ENCODE data around the gene RNASEH2C.
"Not testable (repeated sequence)": the region's sequence is repeated elsewhere in the genome, so short reads cannot be mapped to it uniquely, and the experiment has no call there.

Gene RNASEH2C

DNA sequence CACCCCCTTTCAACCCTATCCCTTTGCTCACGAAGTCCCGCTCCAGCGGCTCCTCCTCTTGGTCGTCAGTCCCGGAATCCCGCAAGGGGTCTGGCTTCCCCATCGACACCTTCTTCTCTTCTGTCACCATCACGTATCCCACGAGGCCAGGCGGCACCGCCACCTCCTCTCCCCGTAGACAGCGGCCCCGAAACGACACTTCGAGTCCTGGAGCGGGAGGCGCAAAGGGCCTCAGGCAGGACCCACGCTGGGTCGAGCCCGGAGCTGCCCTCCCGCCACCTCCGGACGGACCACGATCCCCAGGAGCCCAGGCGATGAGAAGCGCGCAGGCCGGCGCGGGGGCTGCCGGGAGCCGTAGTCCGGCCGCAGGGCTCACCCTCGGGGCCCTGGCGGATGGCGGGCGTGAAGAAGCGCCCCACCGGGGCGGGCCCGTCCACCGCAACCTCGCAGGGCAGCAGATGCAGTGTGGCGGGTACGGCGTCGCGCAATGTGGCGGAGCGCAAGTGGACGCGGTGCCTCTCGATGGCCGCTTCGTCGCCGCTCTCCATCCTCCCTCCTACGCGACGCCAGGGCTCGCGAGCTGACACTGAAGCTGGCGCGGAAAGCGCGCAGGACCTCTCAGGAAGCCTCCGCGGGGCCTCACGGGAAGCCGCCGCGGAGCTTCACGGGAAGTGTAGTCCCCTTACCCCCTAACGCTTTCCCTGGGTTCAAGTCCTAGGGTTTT is at the start of gene RNASEH2C:
Gene RNASEH2C, minus strand, starts transcription at position 588 of the 724 bp plus-strand sequence. Its CDS starts 40 bp downstream, at position 548.
- H3K36me3 Mint-ChIP-seq (ENCODE audit: insufficient read depth), result peaks cover 29% of the 10 kb centered on the region
- H3K4me3 Mint-ChIP-seq, result peak within 1 kb of the TSS; percentile 88

DNA sequence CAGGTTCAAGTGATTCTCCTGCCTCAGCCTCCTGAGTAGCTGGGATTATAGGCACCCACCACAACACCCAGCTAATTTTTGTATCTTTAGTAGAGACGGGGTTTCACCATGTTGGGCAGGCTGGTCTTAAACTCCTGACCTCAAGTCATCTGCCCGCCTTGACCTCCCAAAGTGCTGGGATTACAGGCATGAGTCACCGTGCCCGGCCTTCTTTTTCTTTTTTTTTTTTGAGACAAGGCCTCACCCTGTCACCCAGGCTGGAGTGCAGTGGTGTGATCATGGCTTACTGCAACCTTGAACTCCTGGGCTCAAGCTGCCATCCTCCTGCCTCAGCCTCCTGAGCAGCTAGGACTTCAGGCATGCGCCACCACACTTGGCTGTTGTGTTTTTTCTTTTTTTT is 47.2 kb upstream of the RNASEH2C start:
- H3K27me3 Mint-ChIP-seq; DNase-seq (ENCODE audit: low spot score in 2 of 2); H3K4me1 Mint-ChIP-seq; H3K9me3 Mint-ChIP-seq; ATAC-seq (replicated peaks; ENCODE audit: extremely low read depth, poor library complexity, severe bottlenecking); H3K36me3 Mint-ChIP-seq (ENCODE audit: insufficient read depth); H3K4me3 Mint-ChIP-seq; H3K27ac Mint-ChIP-seq (ENCODE audit: low read depth): not testable (repeated sequence)

More for the DNA sequence above, at the start of gene RNASEH2C:
- Mint-ChIP-seq H3K9me3 (no peaks in the 10 kb centered on the region), H3K27me3 (no peaks in the 10 kb centered on the region), H3K27ac (ENCODE audit: low read depth) (peak within 1 kb of the TSS; percentile 85), H3K4me1 (peaks cover 17% of the 10 kb centered on the region)
- ATAC-seq (replicated peaks; ENCODE audit: extremely low read depth, poor library complexity, severe bottlenecking) (peak; percentile 98), DNase-seq (ENCODE audit: low spot score in 2 of 2) (peak; percentile 51)

DNA sequence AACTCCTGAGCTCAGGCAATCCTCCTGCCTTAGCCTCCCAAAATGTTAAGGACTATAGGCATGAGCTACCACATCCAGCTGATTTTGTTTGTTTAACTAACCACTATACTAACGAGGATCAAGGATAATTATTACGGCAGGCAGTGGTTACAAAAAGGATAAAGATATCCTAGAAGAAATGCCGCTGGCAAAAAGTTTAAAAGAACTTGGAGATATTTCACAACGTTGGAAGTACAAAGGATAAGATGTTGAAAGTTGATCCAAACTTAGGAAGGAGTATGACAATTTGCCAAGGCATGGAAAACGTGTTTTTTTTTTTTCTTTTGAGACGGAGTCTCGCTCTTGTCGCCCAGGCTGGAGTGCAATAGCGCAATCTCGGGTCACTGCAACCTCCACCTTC is 46.8 kb upstream of the RNASEH2C start:
- no peak for DNase-seq (ENCODE audit: low spot score in 2 of 2)
- no peak overlapping the region for H3K4me3 Mint-ChIP-seq
- H3K4me1 Mint-ChIP-seq, result peaks cover 6% of the 10 kb centered on the region
- H3K36me3 Mint-ChIP-seq (ENCODE audit: insufficient read depth), result peaks cover 1% of the 10 kb centered on the region
- H3K9me3 Mint-ChIP-seq, result no peaks in the 10 kb centered on the region
- H3K27me3 Mint-ChIP-seq, result no peaks in the 10 kb centered on the region
- no peak for ATAC-seq (replicated peaks; ENCODE audit: extremely low read depth, poor library complexity, severe bottlenecking)
- H3K27ac Mint-ChIP-seq (ENCODE audit: low read depth), result no peak overlapping the region

DNA sequence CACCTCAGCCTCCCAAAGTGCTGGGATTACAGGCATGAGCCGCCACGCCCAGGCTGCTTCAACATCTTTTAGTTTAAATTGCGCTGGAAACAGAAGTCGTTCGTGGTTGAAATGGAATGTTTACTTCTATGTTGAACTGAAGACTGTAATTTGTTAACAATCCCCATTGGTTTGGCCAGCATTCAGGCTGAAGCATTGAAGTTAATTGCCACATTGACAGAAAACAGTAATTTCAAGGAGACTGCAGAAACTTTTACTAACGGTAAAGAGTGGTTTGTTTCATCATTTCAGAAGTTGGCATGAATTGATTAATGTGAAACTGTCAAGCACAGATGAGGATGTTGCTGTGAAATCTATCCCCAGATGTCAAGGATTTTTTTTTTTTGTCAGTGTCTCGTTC is 45.9 kb upstream of the RNASEH2C start:
- ATAC-seq (replicated peaks; ENCODE audit: extremely low read depth, poor library complexity, severe bottlenecking), result no peak
- Mint-ChIP-seq H3K4me3 (no peak overlapping the region), H3K36me3 (ENCODE audit: insufficient read depth) (peaks cover 1% of the 10 kb centered on the region), H3K9me3 (no peaks in the 10 kb centered on the region), H3K27me3 (no peaks in the 10 kb centered on the region), H3K27ac (ENCODE audit: low read depth) (no peak overlapping the region), H3K4me1 (peaks cover 6% of the 10 kb centered on the region)
- no peak for DNase-seq (ENCODE audit: low spot score in 2 of 2)

DNA sequence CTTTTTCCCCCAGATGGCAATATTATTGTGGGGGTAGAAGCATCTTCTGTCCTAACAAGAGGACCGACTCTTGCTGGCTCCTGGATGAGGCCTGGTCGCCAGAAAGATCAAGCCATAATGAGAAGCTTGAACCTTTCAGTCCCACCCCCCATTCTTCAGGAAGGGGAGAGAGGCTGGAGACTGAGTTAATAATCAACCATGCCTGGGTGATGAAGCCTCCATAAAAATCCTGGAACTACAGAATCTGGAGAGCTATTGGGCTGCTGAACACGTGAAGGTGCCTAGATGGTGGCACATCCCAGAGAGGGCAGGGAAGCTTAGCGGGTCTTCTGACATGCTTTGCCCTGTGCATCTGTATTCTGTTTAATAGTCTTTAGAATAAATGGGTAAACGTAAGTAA is 43.8 kb upstream of the RNASEH2C start:
- H3K36me3 Mint-ChIP-seq (ENCODE audit: insufficient read depth), result peaks cover 5% of the 10 kb centered on the region
- no peak for ATAC-seq (replicated peaks; ENCODE audit: extremely low read depth, poor library complexity, severe bottlenecking)
- no peak overlapping the region for H3K4me3 Mint-ChIP-seq

DNA sequence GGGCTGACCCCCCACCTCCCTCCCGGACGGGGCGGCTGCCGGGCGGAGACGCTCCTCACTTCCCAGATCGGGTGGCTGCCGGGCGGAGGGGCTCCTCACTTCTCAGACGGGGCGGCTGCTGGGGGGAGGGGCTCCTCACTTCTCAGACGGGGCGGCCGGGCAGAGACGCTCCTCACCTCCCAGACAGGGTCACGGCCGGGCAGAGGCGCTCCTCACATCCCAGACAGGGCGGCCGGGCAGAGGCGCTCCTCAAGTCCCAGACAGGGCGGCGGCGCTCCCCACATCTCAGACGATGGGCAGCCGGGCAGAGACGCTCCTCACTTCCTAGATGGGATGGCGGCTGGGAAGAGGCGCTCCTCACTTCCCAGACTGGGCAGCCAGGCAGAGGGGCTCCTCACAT is 42.2 kb upstream of the RNASEH2C start:
- H3K27ac Mint-ChIP-seq (ENCODE audit: low read depth); DNase-seq (ENCODE audit: low spot score in 2 of 2); H3K4me1 Mint-ChIP-seq; H3K4me3 Mint-ChIP-seq; H3K36me3 Mint-ChIP-seq (ENCODE audit: insufficient read depth); H3K9me3 Mint-ChIP-seq; ATAC-seq (replicated peaks; ENCODE audit: extremely low read depth, poor library complexity, severe bottlenecking): not testable (repeated sequence)
- H3K27me3 Mint-ChIP-seq, result peaks cover 22% of the 10 kb centered on the region

More for the DNA sequence above, 43.8 kb upstream of the RNASEH2C start:
- no peak overlapping the region for H3K27ac Mint-ChIP-seq (ENCODE audit: low read depth)
- no peak for DNase-seq (ENCODE audit: low spot score in 2 of 2)
- peaks cover 13% of the 10 kb centered on the region for H3K27me3 Mint-ChIP-seq
- H3K9me3 Mint-ChIP-seq, result no peaks in the 10 kb centered on the region
- peaks cover under 1% of the 10 kb centered on the region for H3K4me1 Mint-ChIP-seq

DNA sequence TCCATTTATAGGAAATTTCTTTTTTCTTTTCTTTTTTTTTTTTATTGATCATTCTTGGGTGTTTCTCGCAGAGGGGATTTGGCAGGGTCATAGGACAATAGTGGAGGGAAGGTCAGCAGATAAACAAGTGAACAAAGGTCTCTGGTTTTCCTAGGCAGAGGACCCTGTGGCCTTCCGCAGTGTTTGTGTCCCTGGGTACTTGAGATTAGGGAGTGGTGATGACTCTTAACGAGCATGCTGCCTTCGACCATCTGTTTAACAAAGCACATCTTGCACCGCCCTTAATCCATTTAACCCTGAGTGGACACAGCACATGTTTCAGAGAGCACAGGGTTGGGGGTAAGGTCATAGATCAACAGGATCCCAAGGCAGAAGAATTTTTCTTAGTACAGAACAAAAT is 41.6 kb upstream of the RNASEH2C start:
- H3K4me3 Mint-ChIP-seq; H3K36me3 Mint-ChIP-seq (ENCODE audit: insufficient read depth); ATAC-seq (replicated peaks; ENCODE audit: extremely low read depth, poor library complexity, severe bottlenecking); H3K4me1 Mint-ChIP-seq; H3K9me3 Mint-ChIP-seq; H3K27ac Mint-ChIP-seq (ENCODE audit: low read depth); DNase-seq (ENCODE audit: low spot score in 2 of 2): not testable (repeated sequence)
- H3K27me3 Mint-ChIP-seq, result peaks cover 27% of the 10 kb centered on the region

DNA sequence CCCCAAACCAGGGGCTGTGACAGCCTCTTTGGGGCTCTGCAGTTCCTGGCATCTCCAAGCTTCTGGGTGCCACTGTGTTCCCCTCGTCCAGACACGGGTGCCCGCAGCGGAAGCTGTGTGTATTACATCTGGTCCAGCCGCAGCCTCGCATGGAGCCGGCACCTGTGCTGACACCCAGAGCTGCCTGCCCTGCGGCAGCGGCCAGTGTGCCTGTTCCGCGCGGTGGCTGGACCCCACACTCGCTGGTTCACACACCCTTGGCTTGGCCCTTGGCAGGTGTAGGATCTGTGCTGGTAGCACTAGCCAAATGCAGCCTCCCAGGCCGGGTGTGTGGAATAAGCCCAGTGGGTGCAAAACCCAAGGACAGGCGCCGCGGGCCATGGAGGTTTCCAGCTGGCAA is 24.5 kb upstream of the RNASEH2C start:
- DNase-seq (ENCODE audit: low spot score in 2 of 2) (no peak), ATAC-seq (replicated peaks; ENCODE audit: extremely low read depth, poor library complexity, severe bottlenecking) (no peak)
- no peaks in the 10 kb centered on the region for H3K9me3 Mint-ChIP-seq
- H3K27ac Mint-ChIP-seq (ENCODE audit: low read depth), result no peak overlapping the region
- no peak overlapping the region for H3K4me3 Mint-ChIP-seq
- H3K36me3 Mint-ChIP-seq (ENCODE audit: insufficient read depth), result no peaks in the 10 kb centered on the region
- peaks cover 58% of the 10 kb centered on the region for H3K27me3 Mint-ChIP-seq
- H3K4me1 Mint-ChIP-seq, result no peaks in the 10 kb centered on the region

DNA sequence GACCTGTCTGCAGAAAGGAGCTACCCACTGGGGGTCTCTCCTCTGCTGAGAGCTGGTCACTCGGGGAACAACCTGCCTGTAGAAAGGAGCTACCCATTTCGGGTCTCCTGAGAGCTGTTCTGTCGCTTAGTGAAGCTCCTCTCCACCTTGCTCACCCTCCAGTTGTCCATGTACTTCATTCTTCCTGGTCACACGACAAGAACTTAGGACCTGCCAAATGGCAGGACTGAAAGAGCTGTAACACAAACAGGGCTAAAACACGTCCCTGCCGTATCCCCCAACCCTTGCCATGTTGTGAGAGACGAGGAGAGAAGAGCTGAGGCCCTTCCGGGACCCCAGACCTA is 24.1 kb upstream of the RNASEH2C start:
- Mint-ChIP-seq H3K4me3 (no peak overlapping the region), H3K27ac (ENCODE audit: low read depth) (no peak overlapping the region), H3K9me3 (no peaks in the 10 kb centered on the region), H3K4me1 (no peaks in the 10 kb centered on the region), H3K27me3 (peaks cover 58% of the 10 kb centered on the region), H3K36me3 (ENCODE audit: insufficient read depth) (no peaks in the 10 kb centered on the region)
- no peak for DNase-seq (ENCODE audit: low spot score in 2 of 2)
- no peak for ATAC-seq (replicated peaks; ENCODE audit: extremely low read depth, poor library complexity, severe bottlenecking)

DNA sequence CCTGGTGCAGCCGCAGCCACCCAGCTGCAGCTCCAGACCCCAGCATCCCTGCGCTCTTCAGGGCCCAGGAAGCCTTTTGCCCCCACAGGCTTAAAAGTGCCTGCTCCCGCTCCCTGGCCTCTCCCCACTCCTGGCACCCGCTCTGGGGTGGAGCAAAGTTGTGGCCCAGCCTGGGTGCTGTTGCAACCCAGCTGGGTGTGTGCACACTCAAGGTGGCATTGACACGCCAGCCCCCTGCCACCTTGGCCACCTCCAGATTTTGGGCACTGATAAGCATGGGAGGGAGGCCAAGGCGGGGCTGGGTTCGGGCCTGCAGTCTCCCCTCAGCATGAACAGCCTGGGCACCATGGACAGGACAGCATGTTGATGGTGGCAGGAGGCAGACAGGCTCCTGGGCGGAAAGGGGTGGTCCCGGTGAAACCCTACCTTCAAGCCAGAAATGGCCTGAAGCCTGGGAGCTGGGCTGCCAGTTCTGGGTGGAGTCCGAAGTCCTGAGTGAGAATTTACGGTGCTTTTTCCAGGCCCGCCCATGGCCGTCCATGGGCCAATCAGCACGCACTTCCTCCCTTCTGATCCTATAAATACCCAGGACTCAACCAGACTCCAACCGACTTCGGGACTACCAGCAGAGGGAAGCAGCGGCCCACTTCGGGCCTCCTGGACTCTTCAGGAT is 23.6 kb upstream of the RNASEH2C start:
- DNase-seq (ENCODE audit: low spot score in 2 of 2), result no peak

DNA sequence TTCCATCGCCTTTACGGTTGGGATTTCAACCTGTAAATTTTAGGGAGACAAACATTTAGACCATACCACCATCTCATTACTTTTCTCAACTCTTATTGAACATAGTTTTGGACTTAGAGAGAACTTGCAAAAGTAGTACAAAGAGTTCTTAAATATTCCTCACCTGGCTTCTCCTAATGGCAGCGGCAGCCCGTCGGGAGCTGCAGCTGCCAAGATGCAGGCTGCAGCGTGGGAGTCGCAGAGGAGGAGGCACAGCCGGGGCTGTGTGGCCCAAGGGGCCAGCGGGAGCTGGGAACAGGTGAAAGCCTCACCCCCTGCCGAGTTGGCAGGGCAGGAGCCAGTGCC is 23.1 kb upstream of the RNASEH2C start:
- Mint-ChIP-seq H3K36me3 (ENCODE audit: insufficient read depth) (no peaks in the 10 kb centered on the region), H3K27ac (ENCODE audit: low read depth) (no peak overlapping the region), H3K27me3 (peaks cover 50% of the 10 kb centered on the region), H3K4me3 (no peak overlapping the region), H3K4me1 (no peaks in the 10 kb centered on the region), H3K9me3 (no peaks in the 10 kb centered on the region)
- DNase-seq (ENCODE audit: low spot score in 2 of 2) (no peak), ATAC-seq (replicated peaks; ENCODE audit: extremely low read depth, poor library complexity, severe bottlenecking) (no peak)

More for the DNA sequence above, 23.6 kb upstream of the RNASEH2C start:
- Mint-ChIP-seq H3K4me3 (no peak overlapping the region), H3K27me3 (peaks cover 54% of the 10 kb centered on the region), H3K27ac (ENCODE audit: low read depth) (no peak overlapping the region), H3K4me1 (no peaks in the 10 kb centered on the region), H3K9me3 (no peaks in the 10 kb centered on the region), H3K36me3 (ENCODE audit: insufficient read depth) (no peaks in the 10 kb centered on the region)
- ATAC-seq (replicated peaks; ENCODE audit: extremely low read depth, poor library complexity, severe bottlenecking), result no peak

DNA sequence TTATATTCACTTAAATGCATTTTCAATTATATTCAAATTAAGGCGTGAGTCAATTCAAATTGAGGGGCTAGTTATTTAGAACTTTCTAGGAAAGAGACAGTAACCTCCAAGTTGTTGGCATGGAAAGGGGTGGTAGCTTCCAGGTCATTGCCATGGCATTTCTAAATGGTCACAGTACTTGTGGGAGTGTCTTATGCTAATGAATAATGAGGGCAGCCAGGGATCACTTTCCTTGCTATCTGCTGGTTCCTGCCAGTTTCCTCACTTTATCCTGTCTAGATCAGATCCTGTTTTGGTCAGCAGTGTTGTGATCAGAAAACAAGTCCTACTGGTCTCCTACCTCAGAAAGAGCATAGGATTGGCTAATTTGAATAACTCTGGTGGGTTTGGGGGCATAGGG is 21.8 kb upstream of the RNASEH2C start:
- no peaks in the 10 kb centered on the region for H3K36me3 Mint-ChIP-seq (ENCODE audit: insufficient read depth)
- H3K4me3 Mint-ChIP-seq, result no peak overlapping the region
- H3K9me3 Mint-ChIP-seq, result no peaks in the 10 kb centered on the region
- DNase-seq (ENCODE audit: low spot score in 2 of 2) (no peak), ATAC-seq (replicated peaks; ENCODE audit: extremely low read depth, poor library complexity, severe bottlenecking) (no peak)
- H3K27me3 Mint-ChIP-seq, result peaks cover 54% of the 10 kb centered on the region
- H3K4me1 Mint-ChIP-seq, result no peaks in the 10 kb centered on the region
- H3K27ac Mint-ChIP-seq (ENCODE audit: low read depth), result no peak overlapping the region

DNA sequence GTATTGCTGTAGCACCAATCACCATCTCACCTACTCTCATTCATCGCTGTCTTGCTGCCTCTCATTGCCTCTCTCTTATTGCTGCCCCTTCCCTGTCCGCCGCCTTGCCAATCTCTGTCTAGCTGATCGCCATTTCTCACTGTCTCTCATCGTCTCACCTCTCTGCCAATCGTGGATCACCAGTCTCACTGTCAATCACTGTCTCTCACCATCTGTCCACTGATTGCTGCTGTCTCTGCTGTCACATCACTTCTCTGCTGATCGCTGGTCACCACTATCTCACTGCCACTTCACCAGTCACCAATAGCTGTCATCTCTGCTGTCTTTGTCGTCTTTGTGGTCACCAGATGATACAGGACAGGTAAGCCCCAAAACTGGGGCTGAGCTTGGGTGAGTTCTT is 20.6 kb upstream of the RNASEH2C start:
- peaks cover 46% of the 10 kb centered on the region for H3K27me3 Mint-ChIP-seq
- H3K4me1 Mint-ChIP-seq, result no peaks in the 10 kb centered on the region
- H3K4me3 Mint-ChIP-seq, result no peak overlapping the region
- no peak overlapping the region for H3K27ac Mint-ChIP-seq (ENCODE audit: low read depth)
- H3K9me3 Mint-ChIP-seq, result no peaks in the 10 kb centered on the region
- DNase-seq (ENCODE audit: low spot score in 2 of 2) (no peak), ATAC-seq (replicated peaks; ENCODE audit: extremely low read depth, poor library complexity, severe bottlenecking) (no peak)
- H3K36me3 Mint-ChIP-seq (ENCODE audit: insufficient read depth), result no peaks in the 10 kb centered on the region
